Sigmoid colon (tissue), 7 donors: ENCODE data around the gene GALNT10. TPM values are rescaled to one million over a fixed set of nuclear protein-coding genes. Genes with fewer than 3 reads are reported as not detected.

Experiments used
- DNase-seq: peaks from one replicate; pipeline ENCODE4 v3.0.0-alpha.2; 2019
- H3K27ac ChIP-seq, 4 donors: fragments of 200-600 bp; sonication (generic); one replicate each; pipeline ENCODE4 v1.5.1; 2016 to 2019; ENCODE audit warnings: mild to moderate bottlenecking in 1 of 4
- H3K27me3 ChIP-seq, 3 donors: fragments of 200-600 bp; sonication (generic); one replicate each; pipeline ENCODE4 v1.5.1; 2019; ENCODE audit warnings: mild to moderate bottlenecking in 1 of 3
- H3K36me3 ChIP-seq, 4 donors: fragments of 200-600 bp; sonication (generic); one replicate each; pipeline ENCODE4 v1.5.1; 2016 to 2019
- H3K4me1 ChIP-seq, 4 donors: fragments of 200-600 bp; sonication (generic); one replicate each; pipeline ENCODE4 v1.5.1; 2017 to 2019
- H3K4me3 ChIP-seq, 4 donors: fragments of 200-600 bp; sonication (generic); one replicate each; pipeline ENCODE4 v1.5.1; 2017 to 2019; ENCODE audit warnings: mild to moderate bottlenecking in 2 of 4, moderate library complexity in 1 of 4
- H3K9me3 ChIP-seq, 4 donors: fragments of 200-600 bp in 3 of 4; sonication (generic) in 3 of 4; one replicate each; pipeline versions ENCODE4 v1.5.1 to v1.6.1; 2013 to 2019
- EP300 ChIP-seq, 4 donors: sonication (generic); formaldehyde crosslinking; IDR thresholded peaks; one replicate each; pipeline ENCODE4 v1.6.1; 2017; ENCODE audit warnings: antibody characterized with exemption in 4 of 4
- POLR2A ChIP-seq, 2 donors: fragments of 450-650 bp; IDR thresholded peaks; one replicate each; pipeline ENCODE4 v1.6.1; 2016; ENCODE audit warnings: antibody characterized with exemption in 2 of 2, mild to moderate bottlenecking in 2 of 2, moderate library complexity in 2 of 2
- POLR2AphosphoS5 ChIP-seq, 4 donors: sonication (generic); formaldehyde crosslinking; IDR thresholded peaks; one replicate each; pipeline ENCODE4 v1.6.1; 2017; ENCODE audit warnings: antibody characterized with exemption in 4 of 4
- WGBS, 2 donors: extraction: QIAGEN DNeasy Blood & Tissue Kit; methylation state at CpG; one replicate each; pipeline ENCODE4 v1.1.7; 2013; 5-methylcytosine and 5-hydroxymethylcytosine counted together
- intact Hi-C: fragments of 100-400 bp; cut with DNase I; formaldehyde crosslinking; loops from one replicate; pipeline ENCODE4 v1.15.1; 2023
- polyA plus RNA-seq, 3 donors: library from polyadenylated mRNA; stranded (reverse); fragments of 200-250 nt; gene quantifications; one replicate each; pipeline ENCODE4 v1.2.3, GENCODE V29; 2013
- total RNA-seq, 4 donors: library from RNA; depleted of rRNA; stranded (reverse); fragments of >200 nt; gene quantifications; one replicate each; pipeline ENCODE4 v1.1.0, GENCODE V29; 2016
- TF ChIP-seq, protein P1 (sequence below), 4 experiments: fragments of 450-650 bp in 3 of 4; fragments of 200-600 bp in 1 of 4; IDR thresholded peaks; one replicate each; pipeline ENCODE4 v1.5.1; 2016 to 2019; ENCODE audit warnings: antibody characterized with exemption in 4 of 4, mild to moderate bottlenecking in 3 of 4, moderate library complexity in 2 of 4
- donor health status: healthy with polysubstance abuse.
- donor health status: Bipolar disorder and iron deficiency.
- donor health status: healthy.

Gene GALNT10
- total and polyA plus RNA-seq, 7 donors = 6.0 to 41.7 (median 24.3) TPM

DNA sequence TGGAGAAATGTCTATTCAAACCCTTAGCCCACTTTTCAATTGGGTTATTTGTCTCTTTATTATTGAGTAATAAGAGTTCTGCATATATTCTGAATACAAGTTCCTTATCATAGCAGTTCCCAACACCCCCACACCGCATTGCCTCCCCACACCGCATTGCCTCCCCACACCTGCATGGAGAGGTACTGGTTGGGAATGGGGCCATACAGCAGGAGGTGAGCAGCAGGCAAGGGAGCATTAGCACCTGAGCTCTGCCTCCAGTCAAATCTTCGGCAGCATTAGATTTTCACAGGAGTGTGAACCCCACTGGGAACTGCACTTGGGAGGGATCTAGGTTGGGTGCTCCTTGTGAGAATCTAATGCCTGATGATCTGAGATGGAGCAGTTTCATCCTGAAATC, 244.7 kb downstream of the GALNT10 start:
- TF ChIP-seq EP300 (IDR thresholded peaks at IDR 0.05) (no peak), POLR2A (IDR thresholded peaks at IDR 0.05) (no peak), POLR2AphosphoS5 (IDR thresholded peaks at IDR 0.05) (no peak)
- TF ChIP-seq, protein P1, sequence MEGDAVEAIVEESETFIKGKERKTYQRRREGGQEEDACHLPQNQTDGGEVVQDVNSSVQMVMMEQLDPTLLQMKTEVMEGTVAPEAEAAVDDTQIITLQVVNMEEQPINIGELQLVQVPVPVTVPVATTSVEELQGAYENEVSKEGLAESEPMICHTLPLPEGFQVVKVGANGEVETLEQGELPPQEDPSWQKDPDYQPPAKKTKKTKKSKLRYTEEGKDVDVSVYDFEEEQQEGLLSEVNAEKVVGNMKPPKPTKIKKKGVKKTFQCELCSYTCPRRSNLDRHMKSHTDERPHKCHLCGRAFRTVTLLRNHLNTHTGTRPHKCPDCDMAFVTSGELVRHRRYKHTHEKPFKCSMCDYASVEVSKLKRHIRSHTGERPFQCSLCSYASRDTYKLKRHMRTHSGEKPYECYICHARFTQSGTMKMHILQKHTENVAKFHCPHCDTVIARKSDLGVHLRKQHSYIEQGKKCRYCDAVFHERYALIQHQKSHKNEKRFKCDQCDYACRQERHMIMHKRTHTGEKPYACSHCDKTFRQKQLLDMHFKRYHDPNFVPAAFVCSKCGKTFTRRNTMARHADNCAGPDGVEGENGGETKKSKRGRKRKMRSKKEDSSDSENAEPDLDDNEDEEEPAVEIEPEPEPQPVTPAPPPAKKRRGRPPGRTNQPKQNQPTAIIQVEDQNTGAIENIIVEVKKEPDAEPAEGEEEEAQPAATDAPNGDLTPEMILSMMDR (IDR thresholded peaks at IDR 0.05) = no peak
- DNase-seq = no peak
- intact Hi-C loops = no loop called here
- H3K4me3 ChIP-seq = no peak overlapping the region
- no peaks in the 10 kb centered on the region for H3K4me1 ChIP-seq
- H3K27ac ChIP-seq = no peak overlapping the region
- H3K27me3 ChIP-seq = no peaks in the 10 kb centered on the region
- 98 to 99% methylated on average over 3 of the region's 3 CpGs for WGBS, 2 donors
- H3K36me3 ChIP-seq = peaks cover 0 to 49% (median 19%) of the 10 kb centered on the region in 4 donors
- no peaks in the 10 kb centered on the region for H3K9me3 ChIP-seq

DNA sequence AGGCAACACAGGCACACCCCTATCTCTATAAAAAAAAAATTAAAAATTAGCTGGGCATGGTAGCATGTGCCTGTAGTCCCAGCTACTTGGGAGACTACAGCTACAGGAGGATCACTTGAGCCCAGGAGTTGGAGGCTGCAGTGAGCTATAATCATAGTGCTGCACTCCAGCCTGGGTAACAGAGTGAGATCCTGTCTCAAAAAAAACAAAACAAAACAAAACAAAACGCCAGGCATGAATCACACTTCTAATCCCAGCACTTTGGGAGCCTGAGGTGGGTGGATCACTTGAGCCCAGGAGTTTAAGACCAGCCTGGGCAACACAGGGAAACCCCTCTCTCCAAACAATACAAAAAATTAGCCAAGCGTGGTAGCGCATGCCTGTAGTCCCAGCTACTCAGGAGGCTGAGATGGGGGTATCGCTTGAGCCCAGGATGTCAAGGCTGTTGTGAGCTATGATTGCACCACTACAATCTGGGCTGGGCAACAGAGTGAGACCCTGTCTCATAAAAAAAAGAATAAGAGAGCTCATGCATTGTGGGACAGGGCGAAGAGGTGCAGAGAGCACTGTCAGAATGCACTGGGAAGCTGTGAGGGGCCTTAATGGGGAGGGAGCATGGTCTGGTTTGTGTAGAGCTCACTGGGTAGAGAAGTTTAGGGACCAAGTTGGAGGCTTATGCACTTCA, 246.9 kb downstream of the GALNT10 start:
- no peak overlapping the region for H3K4me3 ChIP-seq
- no peaks in the 10 kb centered on the region for H3K4me1 ChIP-seq
- no peaks in the 10 kb centered on the region for H3K9me3 ChIP-seq
- peaks cover 0 to 71% (median 19%) of the 10 kb centered on the region in 4 donors for H3K36me3 ChIP-seq
- no peak for DNase-seq
- no peak overlapping the region for H3K27ac ChIP-seq
- TF ChIP-seq, protein P1 (IDR thresholded peaks at IDR 0.05) = no peak
- TF ChIP-seq EP300 (IDR thresholded peaks at IDR 0.05) (no peak), POLR2AphosphoS5 (IDR thresholded peaks at IDR 0.05) (no peak), POLR2A (IDR thresholded peaks at IDR 0.05) (no peak)
- 94 to 95% methylated on average over 5 of the region's 5 CpGs for WGBS, 2 donors
- H3K27me3 ChIP-seq = no peaks in the 10 kb centered on the region
- intact Hi-C loops = no loop called here

DNA sequence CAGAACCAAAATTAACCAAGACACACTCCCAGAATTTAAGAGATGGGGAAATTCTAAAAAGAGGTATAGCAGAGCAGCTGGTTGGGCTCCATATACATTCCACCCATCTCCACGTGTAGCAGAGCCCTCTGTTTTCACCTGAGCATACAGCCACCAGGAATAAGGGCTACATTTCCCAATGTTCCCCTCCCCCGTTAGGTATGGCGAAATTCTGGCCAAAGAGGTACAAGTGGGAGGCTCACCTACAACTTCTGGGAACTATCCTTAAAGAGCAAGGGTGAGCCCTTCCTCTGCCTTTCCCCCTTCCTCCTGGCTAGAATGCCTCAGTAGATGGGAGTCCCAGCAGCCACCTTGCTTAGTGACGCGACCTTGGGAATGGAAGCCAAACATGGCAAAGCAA, 250.0 kb downstream of the GALNT10 start:
- intact Hi-C loops = loop anchor here (10.0 kb wide), 2 partner anchors 314 to 414 kb away; partner anchors contain the start of genes CNOT8, FAXDC2 and LARP1
- Histone ChIP-seq H3K4me3 (no peak overlapping the region), H3K27ac (no peak overlapping the region), H3K27me3 (no peaks in the 10 kb centered on the region), H3K9me3 (no peaks in the 10 kb centered on the region), H3K36me3 (peaks cover 0 to 74% (median 17%) of the 10 kb centered on the region in 4 donors), H3K4me1 (peaks cover 0 to 11% (median 5%) of the 10 kb centered on the region in 4 donors)
- TF ChIP-seq POLR2AphosphoS5 (IDR thresholded peaks at IDR 0.05) (no peak), EP300 (IDR thresholded peaks at IDR 0.05) (no peak), POLR2A (IDR thresholded peaks at IDR 0.05) (no peak)
- TF ChIP-seq, protein P1 (IDR thresholded peaks at IDR 0.05) = no peak
- 93 to 94% methylated on average over 5 of the region's 5 CpGs for WGBS, 2 donors
- DNase-seq = no peak

DNA sequence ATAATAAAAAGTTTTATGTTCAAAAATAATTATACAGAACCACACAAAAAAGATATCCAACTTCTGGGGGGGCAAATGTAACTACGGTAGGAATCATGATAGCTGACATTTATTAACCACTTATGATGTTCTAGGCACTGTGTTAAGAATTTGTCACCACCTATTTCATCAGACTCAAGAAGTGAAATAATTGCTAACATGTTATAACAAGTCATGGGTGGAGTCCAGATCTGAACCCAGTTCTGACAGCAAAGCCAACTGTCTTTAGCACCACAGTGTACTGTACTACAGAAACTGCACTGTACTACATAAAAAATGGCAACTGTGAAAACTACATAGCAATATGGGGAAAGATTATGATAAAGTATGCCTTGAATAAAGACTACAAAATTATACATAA, 252.3 kb downstream of the GALNT10 start:
- Histone ChIP-seq H3K4me1 (peaks cover 0 to 20% (median 14%) of the 10 kb centered on the region in 4 donors), H3K4me3 (no peak overlapping the region), H3K36me3 (peaks cover 0 to 53% (median 9%) of the 10 kb centered on the region in 4 donors), H3K27ac (no peak overlapping the region), H3K27me3 (no peaks in the 10 kb centered on the region), H3K9me3 (no peaks in the 10 kb centered on the region)
- TF ChIP-seq, protein P1 (IDR thresholded peaks at IDR 0.05) = no peak
- TF ChIP-seq POLR2AphosphoS5 (IDR thresholded peaks at IDR 0.05) (no peak), POLR2A (IDR thresholded peaks at IDR 0.05) (no peak), EP300 (IDR thresholded peaks at IDR 0.05) (no peak)
- 90 to 98% methylated on average over 1 of the region's 1 CpG for WGBS, 2 donors
- no peak for DNase-seq
- intact Hi-C loops = loop anchor here (10.0 kb wide), 2 partner anchors 312 to 412 kb away; partner anchors contain the start of genes CNOT8, FAXDC2 and LARP1
